Stimulated activated CD4-positive, alpha-beta T cell treated with anti-CD3 and anti-CD28 coated beads, Interleukin-15, amount 100 ng/mL, for 48 hours (primary cell): ENCODE measurements around the gene SERGEF.

Experiments
- DNase-seq, 2 donors: peaks; one replicate each; pipeline ENCODE4 v3.0.0-alpha.2; 2020; ENCODE audit warnings: low read depth in 2 of 2

SERGEF gene

GRCh38 chr11:17813391-17814059 lies 199.3 kb downstream of the SERGEF start:
- no peak for DNase-seq

- DNase-seq, result no peak
Measured at GRCh38 chr11:17812865-17813187, 200.0 kb downstream of the SERGEF start.

- no peak for DNase-seq
Measured at GRCh38 chr11:17812091-17812864, 200.6 kb downstream of the SERGEF start.

GRCh38 chr11:17811352-17811751 lies 201.5 kb downstream of the SERGEF start:
- no peak for DNase-seq

GRCh38 chr11:17810746-17811145 lies 202.1 kb downstream of the SERGEF start:
- no peak for DNase-seq

GRCh38 chr11:17810041-17810440 lies 202.8 kb downstream of the SERGEF start:
- no peak for DNase-seq

- DNase-seq, result no peak
Measured at GRCh38 chr11:17807034-17807433, 205.8 kb downstream of the SERGEF start.

- DNase-seq, result no peak
Measured at GRCh38 chr11:17805873-17806272, 207.0 kb downstream of the SERGEF start.

- no peak for DNase-seq
Measured at GRCh38 chr11:17805043-17805442, 207.8 kb downstream of the SERGEF start.

GRCh38 chr11:17803754-17804334 lies 209.0 kb downstream of the SERGEF start:
- DNase-seq, result no peak

GRCh38 chr11:17802491-17802890 lies 210.4 kb downstream of the SERGEF start:
- no peak for DNase-seq

- no peak for DNase-seq
Measured at GRCh38 chr11:17801166-17801565, 211.7 kb downstream of the SERGEF start.

GRCh38 chr11:17799147-17799546 lies 213.7 kb downstream of the SERGEF start:
- no peak for DNase-seq

GRCh38 chr11:17798716-17799115 lies 214.1 kb downstream of the SERGEF start:
- DNase-seq, result no peak

GRCh38 chr11:17798253-17798652 lies 214.6 kb downstream of the SERGEF start:
- no peak for DNase-seq

- no peak for DNase-seq
Measured at GRCh38 chr11:17796154-17796553, 216.7 kb downstream of the SERGEF start.

- no peak for DNase-seq
Measured at GRCh38 chr11:17794981-17795380, 217.9 kb downstream of the SERGEF start.

GRCh38 chr11:17793642-17794170 lies 219.1 kb downstream of the SERGEF start:
- no peak for DNase-seq

GRCh38 chr11:17792161-17792560 lies 220.7 kb downstream of the SERGEF start:
- DNase-seq, result no peak

GRCh38 chr11:17791144-17791543 lies 221.7 kb downstream of the SERGEF start:
- no peak for DNase-seq

- DNase-seq, result no peak
Measured at GRCh38 chr11:17790453-17790852, 222.4 kb downstream of the SERGEF start.

GRCh38 chr11:17788084-17788483 lies 224.8 kb downstream of the SERGEF start:
- no peak for DNase-seq
